GM21447 (cell line): ENCODE measurements around the gene SLC16A4.
A peak's percentile ranks its signal among the peaks of the same experiment; 100 is the strongest.
"Not testable (repeated sequence)": the region's sequence is repeated elsewhere in the genome, so short reads cannot be mapped to it uniquely, and the experiment has no call there.

Experiments used
- ATAC-seq: cut with Tn5 transposase; IDR thresholded peaks from one replicate; pipeline ENCODE4 v1.9.1; 2021; ENCODE audit not compliant: unreplicated experiment

Gene SLC16A4

GRCh38 chr1:110409316-110409715, 18.5 kb upstream of the SLC16A4 start:
- ATAC-seq, result no peak

GRCh38 chr1:110408488-110408887, 17.7 kb upstream of the SLC16A4 start:
- ATAC-seq, result no peak

- ATAC-seq, result peak; percentile 85
Observed at GRCh38 chr1:110407260-110408210, 16.7 kb upstream of the SLC16A4 start, which contains the start of gene LAMTOR5. LAMTOR5 (minus strand) TSS chr1:110407694; CDS start chr1:110407620, 74 bp downstream.

DNA sequence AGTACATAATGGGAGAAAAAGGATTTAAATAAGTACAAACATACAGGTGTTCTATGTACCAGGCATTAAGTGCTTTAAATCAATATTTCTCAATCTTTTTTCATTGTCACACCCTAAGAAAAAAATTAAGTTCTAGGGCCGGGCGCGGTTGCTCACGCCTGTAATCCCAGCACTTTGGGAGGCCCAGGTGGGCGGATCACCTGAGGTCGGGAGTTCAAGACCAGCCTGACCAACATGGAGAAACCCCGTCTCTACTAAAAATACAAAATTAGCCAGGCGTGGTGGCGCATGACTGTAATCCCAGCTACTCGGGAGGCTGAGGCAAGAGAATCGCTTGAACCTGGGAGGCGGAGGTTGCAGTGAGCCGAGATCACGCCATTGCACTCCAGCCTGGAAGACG, 15.6 kb upstream of the SLC16A4 start:
- not testable (repeated sequence) for ATAC-seq

GRCh38 chr1:110404401-110404800, 13.6 kb upstream of the SLC16A4 start:
- ATAC-seq, result no peak

DNA sequence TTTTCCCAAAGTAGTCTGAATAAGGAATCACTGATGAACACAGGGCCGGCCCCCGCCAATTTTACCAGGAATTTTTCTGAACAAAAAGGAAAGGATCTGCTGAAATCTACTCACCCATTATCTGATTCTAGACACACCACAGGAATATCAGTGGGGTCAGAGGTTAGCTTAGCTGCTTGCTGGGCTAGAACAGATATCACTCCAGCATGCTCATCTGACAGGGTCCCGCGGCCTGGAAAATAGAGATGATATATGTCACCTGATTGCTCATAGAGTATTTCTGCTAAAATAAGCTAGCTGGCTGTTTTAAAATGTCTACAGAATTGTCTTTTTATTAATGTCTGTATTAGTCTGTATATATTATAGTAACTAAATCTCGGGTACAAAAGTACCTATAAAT, 13.0 kb upstream of the SLC16A4 start:
- no peak for ATAC-seq

GRCh38 chr1:110396259-110396958, 5.6 kb upstream of the SLC16A4 start:
- ATAC-seq, result not testable (repeated sequence)

- ATAC-seq, result no peak
Observed at GRCh38 chr1:110394493-110394820, 3.6 kb upstream of the SLC16A4 start.

- ATAC-seq, result no peak
Observed at GRCh38 chr1:110393691-110394492, 3.1 kb upstream of the SLC16A4 start.

- no peak for ATAC-seq
Observed at GRCh38 chr1:110393286-110393685, 2.5 kb upstream of the SLC16A4 start.

DNA sequence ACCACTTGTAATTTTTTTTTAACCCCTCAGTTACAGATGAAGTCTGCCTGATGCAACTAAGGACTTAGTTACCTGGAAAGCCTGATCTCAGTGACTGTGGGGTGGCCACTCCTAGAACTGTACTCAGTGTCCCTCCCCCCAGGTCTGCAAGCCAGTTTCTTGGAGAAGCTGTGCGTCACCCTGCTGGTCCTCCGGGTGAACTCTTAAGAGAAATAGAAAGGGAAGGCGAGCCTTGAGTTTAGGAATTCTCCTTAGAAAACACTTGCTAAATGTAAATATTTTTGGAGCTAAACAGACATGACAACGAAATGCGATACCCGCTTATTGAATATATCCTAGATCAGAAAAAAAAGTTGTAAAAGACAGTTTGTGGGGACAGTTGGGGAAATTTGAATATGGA, 730 bp downstream of the SLC16A4 start:
- ATAC-seq, result no peak

DNA sequence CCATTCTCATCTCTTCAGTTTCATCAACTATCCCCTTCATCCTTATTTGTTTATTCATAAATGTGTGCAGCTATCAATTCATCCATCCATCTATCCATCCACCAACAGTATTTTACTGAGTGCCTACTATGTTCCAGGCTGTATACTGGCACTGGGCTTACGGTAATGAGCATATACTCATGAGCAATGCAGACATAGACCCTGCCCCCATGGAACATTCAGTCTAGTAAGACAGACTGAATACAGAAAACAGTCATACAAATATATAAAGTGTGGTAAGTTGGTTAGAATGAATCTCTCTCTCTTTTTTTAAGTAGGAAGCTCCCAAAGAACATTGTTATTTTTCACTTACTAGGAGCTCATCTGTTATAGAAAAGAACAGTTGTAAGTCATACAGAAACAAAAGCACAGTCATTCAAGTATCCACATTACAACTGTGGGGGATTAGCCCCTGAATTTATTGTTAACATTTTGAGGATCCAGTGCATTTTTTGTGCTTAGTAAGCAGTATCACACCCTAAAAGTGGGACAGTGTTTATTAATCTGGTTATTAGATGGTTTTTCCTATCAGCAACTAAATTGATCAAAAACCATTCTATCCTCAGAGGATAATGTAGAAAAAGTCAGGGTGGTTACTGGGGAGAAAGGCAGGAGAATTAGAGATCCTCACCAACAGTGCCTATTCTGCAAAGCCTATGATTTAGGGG, 3.6 kb downstream of the SLC16A4 start:
- no peak for ATAC-seq

DNA sequence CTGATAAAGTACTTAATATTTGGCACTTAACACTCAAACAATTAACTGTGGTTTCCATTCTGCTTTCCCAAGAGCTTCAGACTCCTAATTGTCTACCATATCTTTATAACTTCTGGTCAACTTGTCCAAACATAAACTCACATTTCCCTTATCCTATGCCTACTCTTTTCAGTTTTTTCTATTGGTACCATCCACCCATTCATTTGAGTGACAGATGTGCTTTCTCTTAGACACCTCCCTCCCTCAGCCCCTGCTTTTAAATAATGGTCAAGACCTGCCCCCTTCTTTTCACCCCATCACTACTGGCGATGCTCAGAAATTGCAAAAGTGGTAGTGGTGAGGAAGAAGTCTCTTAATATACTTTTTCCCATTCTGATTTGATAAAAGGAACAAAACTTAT, 5.5 kb downstream of the SLC16A4 start:
- ATAC-seq, result no peak

- ATAC-seq, result peak; percentile 73
Observed at GRCh38 chr1:110384581-110385321, 6.1 kb downstream of the SLC16A4 start.

GRCh38 chr1:110383251-110383990, 7.4 kb downstream of the SLC16A4 start:
- ATAC-seq, result no peak

GRCh38 chr1:110380672-110381283, 10.0 kb downstream of the SLC16A4 start:
- no peak for ATAC-seq

- no peak for ATAC-seq
Observed at GRCh38 chr1:110375490-110375889, 15.3 kb downstream of the SLC16A4 start.

- no peak for ATAC-seq
Observed at GRCh38 chr1:110370827-110371226, 20.0 kb downstream of the SLC16A4 start.

DNA sequence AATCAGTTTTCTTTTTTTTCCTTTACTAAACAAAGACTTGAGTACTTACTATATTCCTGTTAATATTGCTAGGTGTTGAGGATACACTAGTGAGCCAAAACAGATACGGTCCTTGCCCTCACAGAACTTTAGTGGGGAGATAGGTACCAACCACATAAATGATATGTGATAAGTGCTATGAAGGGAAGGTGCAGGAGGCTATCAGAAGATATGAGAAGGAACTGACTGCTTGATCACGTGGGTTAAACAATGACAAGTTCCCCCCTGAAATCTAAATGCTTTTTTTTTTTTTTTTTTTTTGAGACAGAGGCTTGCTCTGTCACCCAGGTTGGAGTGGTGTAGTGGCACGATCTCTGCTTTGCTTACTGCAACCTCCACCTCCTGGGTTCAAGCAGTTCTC, 26.6 kb downstream of the SLC16A4 start:
- ATAC-seq, result no peak
